ENCODE data around the gene GRB10.
A peak's percentile ranks its signal among the peaks of the same experiment; 100 is the strongest.

The GRB10 gene

DNA sequence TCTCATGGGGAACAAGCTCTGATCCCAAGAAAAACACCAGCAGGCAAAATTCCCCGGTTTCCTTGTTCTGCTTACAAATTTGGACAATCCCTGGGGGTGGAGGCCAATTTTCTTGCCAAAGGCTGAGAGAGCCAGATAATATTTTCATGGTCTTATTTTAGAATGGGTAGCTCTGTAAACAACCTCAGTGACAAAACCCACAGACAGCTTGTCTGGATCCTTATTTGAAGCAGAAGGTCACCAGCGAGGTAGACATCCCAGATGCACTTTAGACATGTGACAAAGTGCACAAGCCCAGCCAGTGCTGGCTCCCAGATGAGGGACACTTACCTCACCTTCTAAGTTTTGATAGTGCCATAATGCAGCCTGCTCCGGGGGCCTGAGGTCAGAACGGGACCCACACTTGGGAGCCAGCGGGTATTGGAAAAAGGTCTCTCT is 114.9 kb downstream of the GRB10 start:
- no peak overlapping the region for H3K4me3 ChIP-seq (ENCODE audit: low read length)
- no peak overlapping the region for H3K4me2 ChIP-seq (ENCODE audit: low read length)
- H3K27me3 ChIP-seq (ENCODE audit: low read depth, low read length), result peaks cover 7% of the 10 kb centered on the region
- no peaks in the 10 kb centered on the region for H3K36me3 ChIP-seq (replicated peaks; ENCODE audit: low read depth, low read length)
- H3K9ac ChIP-seq (ENCODE audit: low read length), result no peak overlapping the region
- no peaks in the 10 kb centered on the region for H4K20me1 ChIP-seq (ENCODE audit: insufficient read depth, low read length)
- no peaks in the 10 kb centered on the region for H3K79me2 ChIP-seq (ENCODE audit: low read length)
- H3K27ac ChIP-seq (ENCODE audit: low read length), result no peak overlapping the region
- peaks cover 25% of the 10 kb centered on the region for H3K4me1 ChIP-seq (ENCODE audit: low read length)
- H3K9me3 ChIP-seq (ENCODE audit: insufficient read depth, low read length), result no peaks in the 10 kb centered on the region
- TF ChIP-seq, protein P1, sequence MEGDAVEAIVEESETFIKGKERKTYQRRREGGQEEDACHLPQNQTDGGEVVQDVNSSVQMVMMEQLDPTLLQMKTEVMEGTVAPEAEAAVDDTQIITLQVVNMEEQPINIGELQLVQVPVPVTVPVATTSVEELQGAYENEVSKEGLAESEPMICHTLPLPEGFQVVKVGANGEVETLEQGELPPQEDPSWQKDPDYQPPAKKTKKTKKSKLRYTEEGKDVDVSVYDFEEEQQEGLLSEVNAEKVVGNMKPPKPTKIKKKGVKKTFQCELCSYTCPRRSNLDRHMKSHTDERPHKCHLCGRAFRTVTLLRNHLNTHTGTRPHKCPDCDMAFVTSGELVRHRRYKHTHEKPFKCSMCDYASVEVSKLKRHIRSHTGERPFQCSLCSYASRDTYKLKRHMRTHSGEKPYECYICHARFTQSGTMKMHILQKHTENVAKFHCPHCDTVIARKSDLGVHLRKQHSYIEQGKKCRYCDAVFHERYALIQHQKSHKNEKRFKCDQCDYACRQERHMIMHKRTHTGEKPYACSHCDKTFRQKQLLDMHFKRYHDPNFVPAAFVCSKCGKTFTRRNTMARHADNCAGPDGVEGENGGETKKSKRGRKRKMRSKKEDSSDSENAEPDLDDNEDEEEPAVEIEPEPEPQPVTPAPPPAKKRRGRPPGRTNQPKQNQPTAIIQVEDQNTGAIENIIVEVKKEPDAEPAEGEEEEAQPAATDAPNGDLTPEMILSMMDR (IDR thresholded peaks at IDR 0.05; ENCODE audit: low read depth, low read length), result no peak
- no peak for TF ChIP-seq EZH2phosphoT487 (IDR thresholded peaks at IDR 0.05; ENCODE audit: low read depth)
- no peak overlapping the region for H2AFZ ChIP-seq (ENCODE audit: low read depth, low read length)

- Histone ChIP-seq H3K4me2 (ENCODE audit: low read length) (no peak overlapping the region), H3K9ac (ENCODE audit: low read length) (no peak overlapping the region), H3K4me1 (ENCODE audit: low read length) (peaks cover 25% of the 10 kb centered on the region), H3K9me3 (ENCODE audit: insufficient read depth, low read length) (no peaks in the 10 kb centered on the region), H3K36me3 (replicated peaks; ENCODE audit: low read depth, low read length) (no peaks in the 10 kb centered on the region), H3K27me3 (ENCODE audit: low read depth, low read length) (peaks cover 7% of the 10 kb centered on the region), H3K4me3 (ENCODE audit: low read length) (no peak overlapping the region), H2AFZ (ENCODE audit: low read depth, low read length) (no peak overlapping the region), H3K79me2 (ENCODE audit: low read length) (no peaks in the 10 kb centered on the region), H4K20me1 (ENCODE audit: insufficient read depth, low read length) (no peaks in the 10 kb centered on the region), H3K27ac (ENCODE audit: low read length) (no peak overlapping the region)
- no peak for TF ChIP-seq EZH2phosphoT487 (IDR thresholded peaks at IDR 0.05; ENCODE audit: low read depth)
- TF ChIP-seq, protein P1 (IDR thresholded peaks at IDR 0.05; ENCODE audit: low read depth, low read length), result no peak
Observed at GRCh38 chr7:50667338-50667737, 115.4 kb downstream of the GRB10 start.

GRCh38 chr7:50666124-50666496 is 116.6 kb downstream of the GRB10 start:
- TF ChIP-seq EZH2phosphoT487 (IDR thresholded peaks at IDR 0.05; ENCODE audit: low read depth), result no peak
- TF ChIP-seq, protein P1 (IDR thresholded peaks at IDR 0.05; ENCODE audit: low read depth, low read length), result no peak
- H3K27ac ChIP-seq (ENCODE audit: low read length), result no peak overlapping the region
- no peak overlapping the region for H3K9ac ChIP-seq (ENCODE audit: low read length)
- H3K9me3 ChIP-seq (ENCODE audit: insufficient read depth, low read length), result no peaks in the 10 kb centered on the region
- no peaks in the 10 kb centered on the region for H3K79me2 ChIP-seq (ENCODE audit: low read length)
- no peak overlapping the region for H2AFZ ChIP-seq (ENCODE audit: low read depth, low read length)
- no peak overlapping the region for H3K4me3 ChIP-seq (ENCODE audit: low read length)
- H4K20me1 ChIP-seq (ENCODE audit: insufficient read depth, low read length), result no peaks in the 10 kb centered on the region
- peaks cover 25% of the 10 kb centered on the region for H3K4me1 ChIP-seq (ENCODE audit: low read length)
- H3K36me3 ChIP-seq (replicated peaks; ENCODE audit: low read depth, low read length), result no peaks in the 10 kb centered on the region
- peaks cover 7% of the 10 kb centered on the region for H3K27me3 ChIP-seq (ENCODE audit: low read depth, low read length)
- 0 out of 2 replicates have a peak overlapping the region, but pooled peaks have one; percentile 62 for H3K4me2 ChIP-seq (ENCODE audit: low read length)

GRCh38 chr7:50665403-50666123 is 117.1 kb downstream of the GRB10 start:
- H3K9me3 ChIP-seq (ENCODE audit: insufficient read depth, low read length), result no peaks in the 10 kb centered on the region
- peaks cover 25% of the 10 kb centered on the region for H3K4me1 ChIP-seq (ENCODE audit: low read length)
- no peaks in the 10 kb centered on the region for H3K79me2 ChIP-seq (ENCODE audit: low read length)
- peak overlapping the region; percentile 43; the same call in 1 of the 2 replicates for H2AFZ ChIP-seq (ENCODE audit: low read depth, low read length)
- H3K36me3 ChIP-seq (replicated peaks; ENCODE audit: low read depth, low read length), result no peaks in the 10 kb centered on the region
- peak overlapping the region; percentile 15; the same call in 1 of the 2 replicates for H3K4me3 ChIP-seq (ENCODE audit: low read length)
- no peak overlapping the region for H3K27ac ChIP-seq (ENCODE audit: low read length)
- H4K20me1 ChIP-seq (ENCODE audit: insufficient read depth, low read length), result no peaks in the 10 kb centered on the region
- H3K4me2 ChIP-seq (ENCODE audit: low read length), result peak overlapping the region; percentile 62
- no peak for TF ChIP-seq EZH2phosphoT487 (IDR thresholded peaks at IDR 0.05; ENCODE audit: low read depth)
- TF ChIP-seq, protein P1 (IDR thresholded peaks at IDR 0.05; ENCODE audit: low read depth, low read length), result peak; percentile 44
- no peak overlapping the region for H3K9ac ChIP-seq (ENCODE audit: low read length)
- peaks cover 7% of the 10 kb centered on the region for H3K27me3 ChIP-seq (ENCODE audit: low read depth, low read length)
